ENCODE data around the gene BMP15.

The BMP15 gene

GRCh38 chrX:50889582-50889981 is 21.0 kb upstream of the BMP15 start:
- TF ChIP-seq ZNF114 (tag by site-specific recombination; IDR thresholded peaks at IDR 0.05) (no peak), ZBTB49 (tag by site-specific recombination; IDR thresholded peaks at IDR 0.05; ENCODE audit: low read depth) (no peak), ZNF37A (tag by site-specific recombination; IDR thresholded peaks at IDR 0.05) (no peak), ZNF518A (tag by site-specific recombination; conservative IDR thresholded peaks at IDR 0.05; ENCODE audit: low read depth) (no peak), ZSCAN23 (tag by site-specific recombination; IDR thresholded peaks at IDR 0.05) (no peak), ZFP41 (tag by site-specific recombination; IDR thresholded peaks at IDR 0.05; ENCODE audit: borderline replicate concordance) (no peak), ZNF529 (tag by site-specific recombination; IDR thresholded peaks at IDR 0.05; ENCODE audit: insufficient replicate concordance) (no peak), ZNF473 (tag by site-specific recombination; IDR thresholded peaks at IDR 0.05) (no peak), ZNF423 (tag by site-specific recombination; IDR thresholded peaks at IDR 0.05) (no peak), ZNF521 (tag by site-specific recombination; IDR thresholded peaks at IDR 0.05) (no peak)

GRCh38 chrX:50893047-50893446 is 17.5 kb upstream of the BMP15 start:
- Histone ChIP-seq H3K4me1 (ENCODE audit: control insufficient read depth, insufficient read depth, low read length) (no peaks in the 10 kb centered on the region), H3K36me3 (ENCODE audit: control insufficient read depth in 2 of 2, insufficient read depth in 1 of 2, low read length in 2 of 2) (no peaks in the 10 kb centered on the region), H3K27ac (ENCODE audit: extremely low read depth, low read depth, low read length) (no peak overlapping the region), H3K4me3 (ENCODE audit: low read depth, low read length) (no peak overlapping the region), H3K9me3 (ENCODE audit: control insufficient read depth, insufficient read depth, low read depth, low read length) (no peaks in the 10 kb centered on the region)
- ChIA-PET POLR2A (no interaction called here), CTCF (interaction anchor here (0.7 kb wide), 1 partner anchor 202 kb away, joined by 3 read pairs; no protein-coding TSS in a partner anchor)
- TF ChIP-seq ZNF596 (tag by site-specific recombination; IDR thresholded peaks at IDR 0.05) (no peak), HOXA7 (CRISPR knock-in tag; IDR thresholded peaks at IDR 0.05; ENCODE audit: borderline replicate concordance) (no peak), ZBTB21 (tag by site-specific recombination; IDR thresholded peaks at IDR 0.05) (no peak), ZNF366 (tag by site-specific recombination; conservative IDR thresholded peaks at IDR 0.05) (no peak), ZNF157 (tag by site-specific recombination; IDR thresholded peaks at IDR 0.05) (no peak), ZNF23 (tag by site-specific recombination; IDR thresholded peaks at IDR 0.05; ENCODE audit: borderline replicate concordance) (no peak), ZBTB10 (tag by site-specific recombination; IDR thresholded peaks at IDR 0.05) (no peak), ZNF174 (tag by site-specific recombination; IDR thresholded peaks at IDR 0.05) (no peak), ZNF660 (tag by site-specific recombination; IDR thresholded peaks at IDR 0.05) (no peak), ZNF747 (tag by site-specific recombination; IDR thresholded peaks at IDR 0.05) (no peak), ZNF202 (tag by site-specific recombination; IDR thresholded peaks at IDR 0.05; ENCODE audit: borderline replicate concordance) (no peak), HIC1 (tag by site-specific recombination; IDR thresholded peaks at IDR 0.05) (no peak), ZNF211 (tag by site-specific recombination; IDR thresholded peaks at IDR 0.05; ENCODE audit: low read depth) (no peak), ZNF391 (tag by site-specific recombination; IDR thresholded peaks at IDR 0.05; ENCODE audit: borderline replicate concordance, low read depth) (no peak)

More at GRCh38 chrX:50889582-50889981, 21.0 kb upstream of the BMP15 start:
- H3K27ac ChIP-seq (ENCODE audit: extremely low read depth, low read depth, low read length) = no peak overlapping the region
- H3K9me3 ChIP-seq (ENCODE audit: control insufficient read depth, insufficient read depth, low read depth, low read length) = no peaks in the 10 kb centered on the region
- no peaks in the 10 kb centered on the region for H3K36me3 ChIP-seq (ENCODE audit: control insufficient read depth in 2 of 2, insufficient read depth in 1 of 2, low read length in 2 of 2)
- H3K4me3 ChIP-seq (ENCODE audit: low read depth, low read length) = no peak overlapping the region
- no peaks in the 10 kb centered on the region for H3K4me1 ChIP-seq (ENCODE audit: control insufficient read depth, insufficient read depth, low read length)
- POLR2A ChIA-PET = no interaction called here
- CTCF ChIA-PET = interaction anchor here (1.2 to 1.3 kb wide), 2 partner anchors 9 to 142 kb away, joined by 4 to 6 read pairs; no protein-coding TSS in a partner anchor

Data from HEK293 (cell line).